ENCODE data around the gene SIGLEC11.

Gene SIGLEC11

GRCh38 chr19:49976496-49976895 is 15.5 kb upstream of the SIGLEC11 start:
- TF ChIP-seq CREB5 (CRISPR knock-in tag; IDR thresholded peaks at IDR 0.05; ENCODE audit: low read depth), result no peak
- ATAC-seq, result no peak

GRCh38 chr19:49975051-49975450 is 14.1 kb upstream of the SIGLEC11 start:
- TF ChIP-seq ZNF8 (CRISPR knock-in tag; IDR thresholded peaks at IDR 0.05) (no peak), ZNF565 (CRISPR knock-in tag; conservative IDR thresholded peaks at IDR 0.05; ENCODE audit: low read depth) (no peak), CSRNP3 (CRISPR knock-in tag; IDR thresholded peaks at IDR 0.05) (no peak), ZFP3 (CRISPR knock-in tag; IDR thresholded peaks at IDR 0.05) (no peak), GLIS3 (CRISPR knock-in tag; IDR thresholded peaks at IDR 0.05) (no peak), RARB (CRISPR knock-in tag; IDR thresholded peaks at IDR 0.05) (no peak), BACH2 (CRISPR knock-in tag; IDR thresholded peaks at IDR 0.05; ENCODE audit: borderline replicate concordance) (no peak)
- no peak for ATAC-seq

- no peak for ATAC-seq
- TF ChIP-seq OSR1 (CRISPR knock-in tag; IDR thresholded peaks at IDR 0.05), result no peak
- no peak for TF ChIP-seq ZFP30 (CRISPR knock-in tag; IDR thresholded peaks at IDR 0.05)
- TF ChIP-seq ZFP3 (CRISPR knock-in tag; IDR thresholded peaks at IDR 0.05), result no peak
- no peak for TF ChIP-seq CSRNP3 (CRISPR knock-in tag; IDR thresholded peaks at IDR 0.05)
- no peak for TF ChIP-seq PATZ1 (CRISPR knock-in tag; IDR thresholded peaks at IDR 0.05; ENCODE audit: borderline replicate concordance)
- TF ChIP-seq ARNTL (CRISPR knock-in tag; IDR thresholded peaks at IDR 0.05; ENCODE audit: borderline replicate concordance, low read depth), result no peak
- no peak for TF ChIP-seq PPARA (CRISPR knock-in tag; IDR thresholded peaks at IDR 0.05; ENCODE audit: borderline replicate concordance)
- TF ChIP-seq ZC3H10 (CRISPR knock-in tag; IDR thresholded peaks at IDR 0.05), result no peak
Measured at GRCh38 chr19:49973987-49974386, 13.0 kb upstream of the SIGLEC11 start.

GRCh38 chr19:49972841-49973240 is 11.9 kb upstream of the SIGLEC11 start:
- no peak for TF ChIP-seq ZFP3 (CRISPR knock-in tag; IDR thresholded peaks at IDR 0.05)
- TF ChIP-seq POU6F1 (CRISPR knock-in tag; IDR thresholded peaks at IDR 0.05; ENCODE audit: borderline replicate concordance, low read depth), result no peak
- TF ChIP-seq CSDC2 (CRISPR knock-in tag; IDR thresholded peaks at IDR 0.05), result no peak
- TF ChIP-seq PPARA (CRISPR knock-in tag; IDR thresholded peaks at IDR 0.05; ENCODE audit: borderline replicate concordance), result no peak
- TF ChIP-seq CREB5 (CRISPR knock-in tag; IDR thresholded peaks at IDR 0.05; ENCODE audit: low read depth), result no peak
- TF ChIP-seq ZC3H10 (CRISPR knock-in tag; IDR thresholded peaks at IDR 0.05), result no peak
- TF ChIP-seq SNAI2 (CRISPR knock-in tag; IDR thresholded peaks at IDR 0.05), result no peak
- no peak for TF ChIP-seq ESRRG (CRISPR knock-in tag; IDR thresholded peaks at IDR 0.05)
- TF ChIP-seq ZNF8 (CRISPR knock-in tag; IDR thresholded peaks at IDR 0.05), result no peak
- no peak for TF ChIP-seq GLIS3 (CRISPR knock-in tag; IDR thresholded peaks at IDR 0.05)
- TF ChIP-seq TOX (CRISPR knock-in tag; IDR thresholded peaks at IDR 0.05; ENCODE audit: borderline replicate concordance), result no peak
- no peak for ATAC-seq
